ENCODE data around the gene LMBRD2. TPM values are rescaled to one million over a fixed set of nuclear protein-coding genes. Genes with fewer than 3 reads are reported as not detected.

LMBRD2 gene
- total and polyA plus RNA-seq, 2 of the 8 experiments (the other 6 are each of a cell fraction or from before 2014, with no cell fraction given): 1.1 to 4.1 TPM

- TF ChIP-seq TAF7 (optimal IDR thresholded peaks at IDR 0.05; ENCODE audit: borderline replicate concordance, low read depth, low read length): no peak
- no peak for TF ChIP-seq CREB1 (IDR thresholded peaks at IDR 0.05)
- TF ChIP-seq RFX5 (IDR thresholded peaks at IDR 0.05; ENCODE audit: borderline replicate concordance, low read depth, low read length): no peak
- TF ChIP-seq, protein P1, sequence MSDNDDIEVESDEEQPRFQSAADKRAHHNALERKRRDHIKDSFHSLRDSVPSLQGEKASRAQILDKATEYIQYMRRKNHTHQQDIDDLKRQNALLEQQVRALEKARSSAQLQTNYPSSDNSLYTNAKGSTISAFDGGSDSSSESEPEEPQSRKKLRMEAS (IDR thresholded peaks at IDR 0.05): no peak
- TF ChIP-seq ZNF274 (IDR thresholded peaks at IDR 0.05; ENCODE audit: borderline replicate concordance, extremely low read depth, low read length): no peak
- TF ChIP-seq SP4 (IDR thresholded peaks at IDR 0.05; ENCODE audit: low read length): no peak
- no peak for TF ChIP-seq JUN (IDR thresholded peaks at IDR 0.05; ENCODE audit: low read depth, low read length)
- no peak for TF ChIP-seq CHD1 (IDR thresholded peaks at IDR 0.05; ENCODE audit: low read depth, low read length)
- TF ChIP-seq CHD2 (IDR thresholded peaks at IDR 0.05; ENCODE audit: low read length): no peak
- no peak for TF ChIP-seq JUND (IDR thresholded peaks at IDR 0.05; ENCODE audit: low read length)
Observed at GRCh38 chr5:36168737-36169136, 17.1 kb upstream of the LMBRD2 start (continued).

Measured in H1 (cell line).